ENCODE data around the gene FYCO1.

Gene FYCO1

GRCh38 chr3:46022909-46023785, 27.5 kb upstream of the FYCO1 start:
- Histone ChIP-seq H2BK12ac (ENCODE audit: low read length) (no peak overlapping the region), H3K36me3 (replicated peaks in 1 of 2; ENCODE audit: control insufficient read depth in 2 of 2, insufficient read depth in 2 of 2, low read length in 2 of 2) (no peaks in the 10 kb centered on the region), H2AK5ac (ENCODE audit: low read depth, low read length) (peak overlapping the region; percentile 49), H3K9ac (ENCODE audit: low read depth, low read length, poor library complexity) (peak overlapping the region; percentile 35), H3K14ac (ENCODE audit: low read length) (no peak overlapping the region), H2AFZ (ENCODE audit: low read length) (peak overlapping the region; percentile 40), H3K27me3 (ENCODE audit: control insufficient read depth in 3 of 3, insufficient read depth in 3 of 3, low read depth in 1 of 3, low read length in 3 of 3) (peaks cover 0 to 3% (median 0%) of the 10 kb centered on the region in 3 experiments), H3K4me3 (ENCODE audit: low read length in 2 of 2) (no peak overlapping the region), H2BK120ac (ENCODE audit: low read depth, low read length) (no peak overlapping the region), H4K8ac (ENCODE audit: low read depth, low read length) (no peak overlapping the region), H3K4me2 (ENCODE audit: insufficient read depth, low read length, poor library complexity, severe bottlenecking) (no peak overlapping the region), H3K4ac (ENCODE audit: low read length) (no peak overlapping the region), H3K27ac (replicated peaks; ENCODE audit: low read length) (no peak overlapping the region), H3K23ac (ENCODE audit: low read depth, low read length, poor library complexity) (no peak overlapping the region), H3K9me3 (replicated peaks in 1 of 2; ENCODE audit: control insufficient read depth in 2 of 2, insufficient read depth in 1 of 2, low read depth in 1 of 2, low read length in 2 of 2) (peaks cover 3 to 5% of the 10 kb centered on the region in 2 donors), H4K91ac (ENCODE audit: low read depth, low read length, poor library complexity) (no peak overlapping the region), H2BK5ac (ENCODE audit: low read length) (no peak overlapping the region), H3K79me1 (ENCODE audit: low read depth, low read length) (no peaks in the 10 kb centered on the region), H3K4me1 (ENCODE audit: control insufficient read depth in 2 of 2, insufficient read depth in 1 of 2, low read depth in 1 of 2, low read length in 2 of 2) (no peaks in the 10 kb centered on the region), H3K18ac (ENCODE audit: low read length) (no peak overlapping the region), H2BK15ac (ENCODE audit: low read length) (peak overlapping the region; percentile 25)
- DNase-seq (ENCODE audit: low spot score): no peak
- no CpG with 5 or more reads among the region's 34 CpGs for WGBS, 2 donors (ENCODE audit: extremely low coverage in 2 of 2, insufficient read length in 2 of 2, insufficient replicate concordance in 1 of 2)

DNA sequence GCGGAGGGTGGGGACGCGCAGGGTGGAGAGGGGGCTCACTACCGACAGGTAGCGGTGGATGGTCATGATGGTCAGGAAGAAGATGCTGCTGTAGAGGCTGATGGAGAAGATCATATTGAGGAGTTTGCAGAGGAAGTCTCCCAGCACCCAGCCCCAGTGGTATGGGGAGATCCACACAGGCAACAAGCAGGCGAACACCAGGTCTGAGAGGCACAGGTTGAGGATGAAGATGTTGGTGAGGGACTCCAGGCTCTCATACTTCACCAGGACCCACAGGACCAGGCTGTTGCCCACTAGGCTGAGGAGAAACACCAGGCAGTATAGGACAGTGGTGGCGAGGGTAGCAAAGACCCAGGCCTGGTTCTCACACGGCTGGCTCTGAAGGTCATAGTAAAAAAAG, 25.9 kb upstream of the FYCO1 start:
- H3K27me3 ChIP-seq (ENCODE audit: control insufficient read depth in 3 of 3, insufficient read depth in 3 of 3, low read depth in 1 of 3, low read length in 3 of 3): peaks cover 0 to 3% (median 0%) of the 10 kb centered on the region in 3 experiments
- H3K4me3 ChIP-seq (ENCODE audit: low read length in 2 of 2): no peak overlapping the region
- no CpG with 5 or more reads among the region's 8 CpGs for WGBS, 2 donors (ENCODE audit: extremely low coverage in 2 of 2, insufficient read length in 2 of 2, insufficient replicate concordance in 1 of 2)
- no peak for DNase-seq (ENCODE audit: low spot score)
- H3K79me1 ChIP-seq (ENCODE audit: low read depth, low read length): no peaks in the 10 kb centered on the region
- H2AK5ac ChIP-seq (ENCODE audit: low read depth, low read length): no peak overlapping the region
- H3K36me3 ChIP-seq (replicated peaks in 1 of 2; ENCODE audit: control insufficient read depth in 2 of 2, insufficient read depth in 2 of 2, low read length in 2 of 2): no peaks in the 10 kb centered on the region
- H3K27ac ChIP-seq (replicated peaks; ENCODE audit: low read length): no peak overlapping the region
- H4K8ac ChIP-seq (ENCODE audit: low read depth, low read length): no peak overlapping the region
- no peak overlapping the region for H2BK12ac ChIP-seq (ENCODE audit: low read length)
- H3K9ac ChIP-seq (ENCODE audit: low read depth, low read length, poor library complexity): no peak overlapping the region
- no peak overlapping the region for H3K23ac ChIP-seq (ENCODE audit: low read depth, low read length, poor library complexity)
- no peak overlapping the region for H2AFZ ChIP-seq (ENCODE audit: low read length)
- H2BK5ac ChIP-seq (ENCODE audit: low read length): no peak overlapping the region
- H3K14ac ChIP-seq (ENCODE audit: low read length): no peak overlapping the region
- peaks cover 0 to 3% of the 10 kb centered on the region in 2 donors for H3K9me3 ChIP-seq (replicated peaks in 1 of 2; ENCODE audit: control insufficient read depth in 2 of 2, insufficient read depth in 1 of 2, low read depth in 1 of 2, low read length in 2 of 2)
- H3K18ac ChIP-seq (ENCODE audit: low read length): peak overlapping the region; percentile 15
- no peak overlapping the region for H2BK120ac ChIP-seq (ENCODE audit: low read depth, low read length)
- no peak overlapping the region for H3K4ac ChIP-seq (ENCODE audit: low read length)
- H2BK15ac ChIP-seq (ENCODE audit: low read length): peak overlapping the region; percentile 30
- H3K4me2 ChIP-seq (ENCODE audit: insufficient read depth, low read length, poor library complexity, severe bottlenecking): no peak overlapping the region
- no peaks in the 10 kb centered on the region for H3K4me1 ChIP-seq (ENCODE audit: control insufficient read depth in 2 of 2, insufficient read depth in 1 of 2, low read depth in 1 of 2, low read length in 2 of 2)
- H4K91ac ChIP-seq (ENCODE audit: low read depth, low read length, poor library complexity): no peak overlapping the region

GRCh38 chr3:46020766-46021510, 25.3 kb upstream of the FYCO1 start:
- Histone ChIP-seq H3K4me2 (ENCODE audit: insufficient read depth, low read length, poor library complexity, severe bottlenecking) (no peak overlapping the region), H3K4me1 (ENCODE audit: control insufficient read depth in 2 of 2, insufficient read depth in 1 of 2, low read depth in 1 of 2, low read length in 2 of 2) (no peaks in the 10 kb centered on the region), H2BK12ac (ENCODE audit: low read length) (no peak overlapping the region), H3K9me3 (replicated peaks in 1 of 2; ENCODE audit: control insufficient read depth in 2 of 2, insufficient read depth in 1 of 2, low read depth in 1 of 2, low read length in 2 of 2) (peaks cover 0 to 3% of the 10 kb centered on the region in 2 donors), H3K9ac (ENCODE audit: low read depth, low read length, poor library complexity) (no peak overlapping the region), H2AFZ (ENCODE audit: low read length) (no peak overlapping the region), H2BK120ac (ENCODE audit: low read depth, low read length) (no peak overlapping the region), H3K23ac (ENCODE audit: low read depth, low read length, poor library complexity) (peak overlapping the region; percentile 57), H3K79me1 (ENCODE audit: low read depth, low read length) (no peaks in the 10 kb centered on the region), H3K18ac (ENCODE audit: low read length) (peak overlapping the region; percentile 15), H3K27ac (replicated peaks; ENCODE audit: low read length) (no peak overlapping the region), H2AK5ac (ENCODE audit: low read depth, low read length) (no peak overlapping the region), H2BK15ac (ENCODE audit: low read length) (peak overlapping the region; percentile 30), H3K4me3 (ENCODE audit: low read length in 2 of 2) (no peak overlapping the region), H3K4ac (ENCODE audit: low read length) (peak overlapping the region; percentile 30), H3K14ac (ENCODE audit: low read length) (no peak overlapping the region), H3K36me3 (replicated peaks in 1 of 2; ENCODE audit: control insufficient read depth in 2 of 2, insufficient read depth in 2 of 2, low read length in 2 of 2) (no peaks in the 10 kb centered on the region), H4K91ac (ENCODE audit: low read depth, low read length, poor library complexity) (no peak overlapping the region), H2BK5ac (ENCODE audit: low read length) (no peak overlapping the region), H4K8ac (ENCODE audit: low read depth, low read length) (no peak overlapping the region), H3K27me3 (ENCODE audit: control insufficient read depth in 3 of 3, insufficient read depth in 3 of 3, low read depth in 1 of 3, low read length in 3 of 3) (peaks cover 0 to 3% (median 0%) of the 10 kb centered on the region in 3 experiments)
- WGBS, 2 donors (ENCODE audit: extremely low coverage in 2 of 2, insufficient read length in 2 of 2, insufficient replicate concordance in 1 of 2): no CpG with 5 or more reads among the region's 37 CpGs
- DNase-seq (ENCODE audit: low spot score): no peak

DNA sequence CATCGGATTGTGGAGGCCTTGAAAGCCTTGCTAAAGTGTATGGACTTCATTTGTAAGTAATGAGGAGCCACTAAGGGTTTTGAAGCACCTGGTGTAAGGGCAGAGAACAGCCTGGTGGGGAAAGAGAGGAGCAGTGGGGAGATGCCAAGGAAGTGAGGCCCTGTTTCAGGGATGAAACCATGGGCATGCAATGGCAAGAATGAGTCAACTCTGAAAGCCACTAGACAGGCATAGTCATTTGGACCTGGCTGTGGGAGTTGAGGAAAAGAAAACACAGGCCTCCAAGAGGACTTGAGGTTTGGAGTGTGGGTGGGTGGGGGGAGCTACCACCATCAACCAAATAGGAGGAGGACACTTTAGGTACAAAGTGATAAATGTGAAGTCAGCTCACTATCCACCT, 24.1 kb upstream of the FYCO1 start:
- Histone ChIP-seq H3K4ac (ENCODE audit: low read length) (no peak overlapping the region), H2AK5ac (ENCODE audit: low read depth, low read length) (no peak overlapping the region), H3K4me3 (ENCODE audit: low read length in 2 of 2) (no peak overlapping the region), H3K27ac (replicated peaks; ENCODE audit: low read length) (no peak overlapping the region), H3K79me1 (ENCODE audit: low read depth, low read length) (no peaks in the 10 kb centered on the region), H3K9ac (ENCODE audit: low read depth, low read length, poor library complexity) (no peak overlapping the region), H3K9me3 (replicated peaks in 1 of 2; ENCODE audit: control insufficient read depth in 2 of 2, insufficient read depth in 1 of 2, low read depth in 1 of 2, low read length in 2 of 2) (peaks cover 0 to 3% of the 10 kb centered on the region in 2 donors), H2AFZ (ENCODE audit: low read length) (no peak overlapping the region), H4K8ac (ENCODE audit: low read depth, low read length) (no peak overlapping the region), H4K91ac (ENCODE audit: low read depth, low read length, poor library complexity) (no peak overlapping the region), H2BK5ac (ENCODE audit: low read length) (no peak overlapping the region), H3K4me1 (ENCODE audit: control insufficient read depth in 2 of 2, insufficient read depth in 1 of 2, low read depth in 1 of 2, low read length in 2 of 2) (no peaks in the 10 kb centered on the region), H3K4me2 (ENCODE audit: insufficient read depth, low read length, poor library complexity, severe bottlenecking) (no peak overlapping the region), H3K36me3 (replicated peaks in 1 of 2; ENCODE audit: control insufficient read depth in 2 of 2, insufficient read depth in 2 of 2, low read length in 2 of 2) (no peaks in the 10 kb centered on the region), H2BK12ac (ENCODE audit: low read length) (no peak overlapping the region), H3K23ac (ENCODE audit: low read depth, low read length, poor library complexity) (no peak overlapping the region), H2BK15ac (ENCODE audit: low read length) (no peak overlapping the region), H3K18ac (ENCODE audit: low read length) (no peak overlapping the region), H3K14ac (ENCODE audit: low read length) (no peak overlapping the region), H3K27me3 (ENCODE audit: control insufficient read depth in 3 of 3, insufficient read depth in 3 of 3, low read depth in 1 of 3, low read length in 3 of 3) (peaks cover 0 to 3% (median 0%) of the 10 kb centered on the region in 3 experiments), H2BK120ac (ENCODE audit: low read depth, low read length) (no peak overlapping the region)
- no peak for DNase-seq (ENCODE audit: low spot score)
- WGBS, 2 donors (ENCODE audit: extremely low coverage in 2 of 2, insufficient read length in 2 of 2, insufficient replicate concordance in 1 of 2): no CpG with 5 or more reads among the region's 1 CpG

Data from neuronal stem cell (in vitro differentiated cells).